Epidermal melanocyte (primary cell): ENCODE measurements around the gene CRISP2.

Experiments
- DNase-seq: peaks from one replicate; pipeline ENCODE4 v3.0.0; 2011; ENCODE audit warnings: low spot score; ENCODE audit not compliant: insufficient read length

Gene CRISP2

DNA sequence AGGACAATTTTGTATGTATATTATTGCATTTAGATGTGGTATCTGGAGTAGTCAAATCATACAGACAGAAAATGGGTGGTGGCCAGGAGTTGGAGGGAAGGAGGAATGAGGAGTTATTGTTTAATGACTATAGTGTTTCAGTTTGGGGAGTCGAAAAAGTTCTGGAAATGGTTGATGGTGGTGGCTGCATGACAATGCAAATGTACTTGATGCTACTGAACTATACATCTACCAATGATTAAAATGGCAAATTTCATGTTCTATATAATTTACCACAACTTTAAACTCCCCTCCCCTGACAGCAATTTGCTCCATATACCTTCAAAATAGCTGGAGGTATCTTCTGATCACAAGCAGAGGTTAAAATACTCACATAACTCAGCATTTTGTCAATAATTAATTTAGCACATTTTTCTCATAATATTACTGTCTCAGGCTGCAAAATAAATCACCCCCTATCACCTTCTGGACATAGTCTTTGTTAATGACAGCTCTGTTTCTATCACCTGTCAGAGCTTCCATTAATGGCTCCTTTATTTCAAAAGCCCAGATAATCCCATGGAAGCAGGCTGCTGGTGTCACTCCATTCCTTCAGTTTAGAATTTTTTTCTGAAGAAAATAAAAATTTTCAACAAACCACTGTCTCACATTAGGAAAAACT, 51.0 kb downstream of the CRISP2 start:
- no peak for DNase-seq

DNA sequence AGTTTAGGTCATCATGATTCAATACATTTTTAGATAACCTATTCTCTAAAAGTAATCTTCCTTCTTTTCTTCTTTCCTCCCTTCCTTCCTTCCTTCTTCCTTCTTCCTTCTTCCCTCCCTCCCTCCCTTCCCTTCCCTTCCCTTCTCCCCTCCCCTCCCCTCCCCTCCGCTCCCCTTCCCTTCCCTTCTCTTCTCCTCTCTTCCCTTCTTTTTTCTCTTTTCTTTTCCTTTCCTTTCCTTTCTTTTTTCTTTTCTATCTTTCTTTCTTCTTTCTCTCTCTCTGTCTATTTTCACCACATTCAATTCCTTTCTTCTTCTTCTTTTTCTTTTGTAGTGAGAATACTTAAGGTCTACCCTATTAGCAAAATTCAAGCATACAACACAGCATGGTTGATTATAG, 59.4 kb downstream of the CRISP2 start:
- no peak for DNase-seq

DNA sequence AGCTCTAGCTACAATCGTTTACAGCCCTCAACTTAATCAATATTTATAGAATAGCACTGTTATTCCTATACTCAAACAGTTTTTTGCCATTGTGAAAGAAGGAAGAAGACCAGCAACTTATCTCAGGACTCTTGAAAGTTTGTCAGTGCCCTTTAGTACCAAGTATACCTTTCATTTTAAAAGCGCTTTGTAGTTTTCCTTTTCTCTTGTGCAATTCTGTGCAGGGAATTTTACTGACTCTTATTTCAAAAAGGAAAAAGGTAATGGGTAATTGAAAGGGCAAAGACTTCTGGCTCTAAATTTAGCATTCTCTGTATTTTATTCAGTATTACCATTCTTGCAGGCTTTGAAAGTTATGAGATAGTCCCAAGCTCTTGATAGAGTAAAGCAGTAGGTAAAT, 59.9 kb downstream of the CRISP2 start:
- no peak for DNase-seq

DNA sequence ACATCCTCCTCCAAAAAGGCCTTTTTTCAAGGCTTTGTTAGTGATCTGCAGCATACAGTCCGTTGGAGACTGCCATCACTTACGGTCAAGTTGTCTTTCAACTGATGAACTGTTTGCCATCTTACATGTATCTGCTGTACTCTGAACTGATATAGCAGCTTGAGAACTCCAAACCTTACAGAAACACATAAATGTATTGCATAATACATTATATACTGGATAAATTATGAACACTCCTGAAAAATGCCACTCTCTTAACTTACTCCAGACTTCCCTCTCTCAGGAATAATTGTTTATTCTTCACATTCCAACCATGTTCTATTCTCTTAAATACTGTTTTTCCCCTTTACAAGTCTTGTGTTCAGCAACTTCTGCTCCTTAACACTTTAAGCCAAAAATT, 62.1 kb downstream of the CRISP2 start:
- DNase-seq, result no peak

DNA sequence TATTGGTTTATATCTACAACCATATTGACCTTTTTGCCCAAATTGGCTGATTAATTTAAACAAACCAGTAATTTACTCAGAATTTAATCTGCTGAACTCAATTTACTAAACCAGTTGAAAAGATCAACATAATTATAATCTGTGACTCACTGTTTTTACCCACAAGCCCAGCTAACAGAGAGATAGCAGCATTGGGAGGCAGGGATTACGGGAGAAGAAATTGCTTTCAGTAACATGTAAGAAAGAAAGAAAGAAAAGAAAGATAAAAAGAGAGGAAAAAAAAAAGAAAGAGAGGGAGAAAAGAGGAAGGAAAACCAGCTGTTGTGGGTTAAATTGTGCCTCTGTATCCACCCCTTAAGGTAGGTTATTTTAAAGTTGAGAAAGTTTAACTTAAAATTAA, 63.4 kb downstream of the CRISP2 start:
- DNase-seq, result no peak

DNA sequence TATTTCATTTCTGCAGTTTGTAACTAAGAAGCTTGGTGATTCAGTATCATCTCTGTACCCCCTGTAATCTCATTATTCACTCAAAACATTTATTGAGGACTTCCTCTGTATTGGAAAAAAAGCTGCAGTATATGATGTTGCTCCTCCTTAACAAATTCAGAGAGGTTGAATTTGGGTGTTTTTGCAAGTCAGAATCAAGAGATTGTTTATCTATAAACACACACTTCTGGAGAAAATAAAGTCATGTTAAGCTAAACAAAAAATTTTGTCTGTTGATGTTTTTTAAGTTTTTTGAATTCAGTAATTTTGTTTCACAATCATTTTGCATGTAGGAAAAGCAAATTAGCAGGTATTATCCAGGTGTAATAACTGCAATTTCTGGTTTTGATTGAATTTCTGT, 65.3 kb downstream of the CRISP2 start:
- DNase-seq, result no peak

DNA sequence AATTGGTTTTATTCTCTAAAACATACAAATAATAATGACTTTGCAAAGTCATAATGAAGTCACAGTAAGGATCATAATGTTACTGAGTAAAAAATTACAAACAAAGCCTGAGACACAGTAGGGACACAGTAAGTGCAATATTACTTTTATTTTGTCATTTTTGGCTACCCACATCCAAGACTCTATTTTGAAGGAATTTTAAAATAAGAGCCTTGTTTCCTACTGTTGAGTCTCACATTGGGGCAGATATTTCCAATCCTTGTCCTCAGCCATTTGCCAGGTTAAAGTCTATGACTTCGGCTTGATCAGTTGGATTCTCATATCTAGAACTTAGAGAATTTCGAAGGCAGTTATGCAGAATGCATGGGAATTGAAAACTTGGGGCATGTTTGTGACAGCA, 65.9 kb downstream of the CRISP2 start:
- no peak for DNase-seq

DNA sequence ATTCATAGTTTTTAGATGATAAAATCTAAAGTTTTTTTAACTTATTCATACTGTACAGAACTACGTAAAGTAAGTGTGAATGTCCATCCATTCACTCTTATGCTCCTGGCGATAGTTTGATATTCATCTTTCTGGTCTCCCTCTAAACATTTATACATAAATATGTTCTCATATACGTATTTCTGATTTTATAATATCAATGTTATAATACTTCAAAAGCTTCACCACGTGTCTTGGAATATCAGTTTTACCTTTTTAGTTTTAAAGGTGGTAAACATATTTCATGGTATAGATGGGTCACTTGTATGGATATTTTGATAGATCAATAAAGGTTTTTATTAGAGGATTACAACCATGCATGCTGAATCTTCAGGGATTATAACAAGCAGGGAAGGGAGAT, 66.4 kb downstream of the CRISP2 start:
- DNase-seq, result no peak

DNA sequence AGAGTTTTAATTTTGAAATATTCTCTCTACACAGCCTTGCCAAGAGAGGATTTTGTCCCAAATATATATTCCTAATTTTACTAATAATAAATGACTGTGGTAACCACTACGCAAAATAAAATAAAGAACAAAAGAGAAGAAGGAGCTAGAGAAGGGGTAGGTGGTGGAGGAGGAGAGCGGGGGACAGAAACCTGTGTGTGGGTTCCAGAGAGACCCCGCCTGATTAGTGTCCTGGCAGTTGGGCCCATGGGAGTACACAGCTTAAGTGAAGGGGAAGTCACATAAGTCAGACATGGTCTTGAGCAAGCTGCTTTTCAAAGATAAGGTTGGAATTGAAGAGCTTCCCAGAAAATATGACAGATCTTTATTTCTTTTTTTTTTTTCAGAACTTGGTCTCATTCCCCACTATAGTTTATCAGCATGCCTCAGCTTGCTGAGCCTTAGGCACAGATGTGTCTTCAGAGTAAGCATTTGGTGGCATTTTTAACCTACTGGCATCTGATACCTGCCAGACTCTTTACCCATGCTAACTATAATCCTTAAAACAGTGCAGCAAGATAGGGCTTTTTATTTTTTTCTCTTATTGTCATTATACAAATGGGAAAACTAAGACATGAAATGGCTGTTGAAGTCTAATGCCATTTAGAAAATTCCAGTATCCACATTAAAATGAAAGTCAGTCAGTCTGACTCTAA, 67.1 kb downstream of the CRISP2 start:
- DNase-seq, result no peak

DNA sequence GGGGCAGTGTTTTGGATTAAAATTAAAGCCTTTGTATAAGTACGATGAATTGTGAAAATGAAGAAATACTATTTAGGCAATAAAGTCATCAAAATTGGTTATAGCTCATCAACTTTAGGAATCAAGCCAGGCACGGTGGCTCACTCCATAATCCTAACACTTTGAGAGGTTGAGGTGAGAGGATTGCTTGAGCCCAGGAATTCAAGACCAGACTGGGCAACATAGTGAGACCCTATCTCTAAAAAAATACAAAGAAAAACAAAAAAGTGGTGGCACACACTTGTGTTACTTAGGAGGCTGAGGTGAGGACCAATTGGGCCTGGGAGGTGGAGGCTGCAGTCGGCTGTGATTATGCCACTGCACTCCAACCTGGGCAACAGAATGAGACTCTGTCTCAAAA, 68.2 kb downstream of the CRISP2 start:
- DNase-seq, result no peak
